ENCODE data around the gene ZNF397. TPM values are rescaled to one million over a fixed set of nuclear protein-coding genes. Genes with fewer than 3 reads are reported as not detected.

ZNF397 gene
- total RNA-seq, 1 experiment from 2014 or later: 35.3 TPM

DNA sequence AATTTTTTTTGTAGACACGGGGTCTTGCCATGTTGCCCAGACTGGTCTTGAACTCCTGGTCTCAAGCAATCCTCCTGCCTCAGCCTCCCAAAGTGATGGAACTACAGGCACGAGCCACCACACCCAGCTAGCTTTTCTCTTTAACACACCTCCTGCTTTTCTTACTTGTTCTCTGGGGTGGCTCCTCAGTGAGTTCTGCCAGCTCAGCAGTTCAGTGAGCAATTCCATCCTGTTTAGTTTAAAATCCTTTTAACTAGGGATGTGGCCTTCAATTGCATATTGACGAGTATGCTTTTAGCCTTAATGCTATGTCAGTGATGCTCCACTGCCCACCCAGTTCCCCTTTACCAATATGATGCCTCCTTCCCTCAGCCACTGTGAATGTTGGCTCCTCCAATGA is 16.1 kb downstream of the ZNF397 start:
- H2BK12ac ChIP-seq (ENCODE audit: insufficient read length, low read depth, low read length): no peak overlapping the region
- no peak overlapping the region for H4K8ac ChIP-seq (replicated peaks; ENCODE audit: insufficient read length, low read depth, low read length)
- H3K23me2 ChIP-seq (ENCODE audit: insufficient read length, low read depth, low read length, poor library complexity, severe bottlenecking): no peaks in the 10 kb centered on the region
- no peaks in the 10 kb centered on the region for H4K20me1 ChIP-seq (ENCODE audit: control insufficient read depth, insufficient read depth, insufficient read length)
- H3T11ph ChIP-seq (ENCODE audit: low read length): no peak overlapping the region
- H3K9me3 Mint-ChIP-seq: peaks cover 0 to 7% of the 10 kb centered on the region in 2 experiments; a peak in 3 of 5 replicates
- no peak for DNase-seq
- H3K79me1 ChIP-seq (ENCODE audit: insufficient read depth, low read depth, low read length, poor library complexity, severe bottlenecking): no peaks in the 10 kb centered on the region
- no peaks in the 10 kb centered on the region for H3K4me1 ChIP-seq (ENCODE audit: insufficient read depth, low read length)
- no peak overlapping the region for H2BK120ac ChIP-seq (ENCODE audit: low read depth, low read length, poor library complexity, severe bottlenecking)
- H3K9ac ChIP-seq (ENCODE audit: extremely low read depth, insufficient read length, low read length): no peak overlapping the region
- WGBS (ENCODE audit: extremely low coverage, insufficient read length, low lambda C conversion rate): no CpG with 5 or more reads among the region's 3 CpGs
- H3K56ac ChIP-seq (ENCODE audit: insufficient read length, low read depth, low read length): no peak overlapping the region
- H3K14ac ChIP-seq (ENCODE audit: insufficient read depth, low read length): no peak overlapping the region
- no peaks in the 10 kb centered on the region for H3K79me2 ChIP-seq (ENCODE audit: insufficient read depth, low read length)
- no peak overlapping the region for H2BK15ac ChIP-seq (ENCODE audit: low read depth, low read length)
- H2BK20ac ChIP-seq (ENCODE audit: low read depth, low read length, poor library complexity, severe bottlenecking): no peak overlapping the region
- H3K4me3 Mint-ChIP-seq: no peak overlapping the region
- H4K5ac ChIP-seq (ENCODE audit: insufficient read length, low read depth, low read length): no peak overlapping the region
- no peaks in the 10 kb centered on the region for H3K27me3 Mint-ChIP-seq (ENCODE audit: low read depth)
- H2AK5ac ChIP-seq (ENCODE audit: insufficient read length, low read length): no peak overlapping the region
- no peak overlapping the region for H3K27ac Mint-ChIP-seq
- no peak overlapping the region for H3K4me2 ChIP-seq (ENCODE audit: insufficient read depth, insufficient read length, low read length)
- H3K9me3 ChIP-seq (ENCODE audit: control insufficient read depth, low read depth, low read length): no peaks in the 10 kb centered on the region
- H3K18ac ChIP-seq (ENCODE audit: insufficient read length, low read depth, low read length): no peak overlapping the region
- H3K27ac ChIP-seq (ENCODE audit: insufficient read length, low read depth, low read length): no peak overlapping the region
- no peak for TF ChIP-seq CTCF (conservative IDR thresholded peaks at IDR 0.05)
- H3K36me3 Mint-ChIP-seq (ENCODE audit: insufficient read depth in 1 of 3, low read depth in 3 of 3): peaks cover 43 to 71% (median 48%) of the 10 kb centered on the region in 3 experiments
- no peaks in the 10 kb centered on the region; the same call in 1 of the 2 replicates for H3K27me3 ChIP-seq (ENCODE audit: insufficient read depth, low read length)
- H2BK5ac ChIP-seq (ENCODE audit: insufficient read length, low read length): no peak overlapping the region
- H2AFZ ChIP-seq (ENCODE audit: low read length): no peak overlapping the region
- no peak overlapping the region for H3K4ac ChIP-seq (ENCODE audit: low read depth, low read length)
- no peaks in the 10 kb centered on the region for H3K4me1 Mint-ChIP-seq
- no peak overlapping the region for H3K23ac ChIP-seq (ENCODE audit: insufficient read length, low read depth, low read length)
- no peak overlapping the region for H4K91ac ChIP-seq (ENCODE audit: insufficient read length, low read depth, low read length)

Data from H9 (cell line).